MM.1S (cell line): ENCODE data around the gene CABLES2.

Source experiments
- CTCF ChIP-seq: fragments of 300-600 bp; sonication (generic); IDR thresholded peaks from 2 replicates; pipeline ENCODE4 v1.5.1; 2016; ENCODE audit warnings: antibody characterized with exemption, low read length, mixed read lengths
- EZH2 ChIP-seq: fragments of 300-600 bp; sonication (generic); optimal IDR thresholded peaks from 2 replicates; pipeline ENCODE3; 2017; ENCODE audit warnings: low read depth, mild to moderate bottlenecking, antibody characterized with exemption, low read length, mixed read lengths

DNA sequence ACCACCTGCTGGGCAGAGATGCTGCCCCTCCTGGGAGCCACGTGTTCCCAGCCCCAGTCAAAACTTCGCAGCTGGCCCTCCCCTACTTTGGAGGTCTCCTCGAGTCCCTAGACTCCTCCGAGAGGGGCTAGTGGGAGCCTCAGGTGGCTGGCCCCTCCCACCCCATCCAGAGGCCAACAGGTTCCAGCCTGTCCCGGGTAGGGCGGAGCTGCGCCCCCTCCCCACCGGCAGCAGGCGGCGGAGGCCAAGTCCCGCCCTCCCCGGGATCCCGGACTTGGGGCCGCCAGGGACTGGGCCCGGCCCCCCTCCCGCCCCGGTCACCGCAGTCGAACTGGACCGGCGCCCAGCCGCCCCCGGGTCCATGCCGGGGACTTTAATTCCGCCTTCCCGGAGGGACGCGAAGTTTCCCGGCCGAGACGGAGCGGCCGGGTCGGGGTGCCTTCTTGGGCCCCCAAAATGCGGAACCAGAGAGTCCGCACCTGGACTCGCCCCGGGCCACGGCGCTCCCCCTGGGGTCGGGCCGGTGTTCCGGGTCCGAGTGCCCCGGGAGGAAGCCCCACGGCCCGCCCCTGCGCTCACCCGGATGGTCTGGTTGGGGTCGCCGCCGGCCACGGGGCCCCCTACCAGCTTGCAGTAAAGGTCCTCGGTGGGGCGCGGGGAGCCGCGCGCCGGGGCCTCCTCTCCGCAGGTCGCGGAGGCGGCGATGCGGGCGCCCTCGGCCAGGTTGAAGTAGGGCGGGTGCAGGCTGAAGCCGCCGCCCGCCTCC is 40.5 kb downstream of the CABLES2 start:
- no peak for TF ChIP-seq CTCF
- no peak for TF ChIP-seq EZH2
